ENCODE data around the gene MEX3D.

MEX3D gene

DNA sequence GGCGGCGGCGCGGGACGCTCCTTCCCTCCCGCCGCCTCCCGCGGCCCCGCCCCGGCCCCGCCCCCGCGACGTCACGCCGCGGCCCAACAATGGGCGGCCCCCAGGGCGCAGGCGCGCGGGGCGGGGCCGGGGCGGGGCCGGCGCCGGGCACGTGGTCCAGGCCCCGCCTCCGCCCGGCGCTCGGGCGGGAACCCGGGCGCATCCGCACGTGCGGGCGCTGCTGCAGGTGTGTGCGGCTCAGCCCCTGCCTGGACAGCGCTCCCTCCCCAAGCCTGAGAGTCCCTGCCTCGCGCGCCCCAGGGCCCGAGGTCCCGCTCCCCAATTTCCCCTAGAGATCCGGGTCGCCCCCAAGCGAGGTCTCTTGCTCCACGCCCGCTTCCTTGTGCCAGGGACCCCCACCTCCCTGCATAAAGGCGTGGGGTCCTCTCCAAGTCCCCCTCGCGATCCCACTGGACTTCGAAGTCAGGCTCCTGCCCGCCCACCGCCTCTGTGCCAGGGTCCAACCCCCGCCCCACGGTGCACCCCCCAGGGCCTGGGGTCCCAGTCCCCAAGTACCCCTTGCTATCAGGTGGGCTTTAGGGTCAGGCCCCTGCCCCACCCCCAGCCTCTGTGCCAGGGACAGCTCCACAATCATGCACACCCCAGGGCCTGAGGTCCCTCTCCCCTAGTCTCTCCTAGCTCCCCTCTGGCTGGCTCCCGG lies at the start of gene MEX3D (continued):
- TF ChIP-seq, protein P1, sequence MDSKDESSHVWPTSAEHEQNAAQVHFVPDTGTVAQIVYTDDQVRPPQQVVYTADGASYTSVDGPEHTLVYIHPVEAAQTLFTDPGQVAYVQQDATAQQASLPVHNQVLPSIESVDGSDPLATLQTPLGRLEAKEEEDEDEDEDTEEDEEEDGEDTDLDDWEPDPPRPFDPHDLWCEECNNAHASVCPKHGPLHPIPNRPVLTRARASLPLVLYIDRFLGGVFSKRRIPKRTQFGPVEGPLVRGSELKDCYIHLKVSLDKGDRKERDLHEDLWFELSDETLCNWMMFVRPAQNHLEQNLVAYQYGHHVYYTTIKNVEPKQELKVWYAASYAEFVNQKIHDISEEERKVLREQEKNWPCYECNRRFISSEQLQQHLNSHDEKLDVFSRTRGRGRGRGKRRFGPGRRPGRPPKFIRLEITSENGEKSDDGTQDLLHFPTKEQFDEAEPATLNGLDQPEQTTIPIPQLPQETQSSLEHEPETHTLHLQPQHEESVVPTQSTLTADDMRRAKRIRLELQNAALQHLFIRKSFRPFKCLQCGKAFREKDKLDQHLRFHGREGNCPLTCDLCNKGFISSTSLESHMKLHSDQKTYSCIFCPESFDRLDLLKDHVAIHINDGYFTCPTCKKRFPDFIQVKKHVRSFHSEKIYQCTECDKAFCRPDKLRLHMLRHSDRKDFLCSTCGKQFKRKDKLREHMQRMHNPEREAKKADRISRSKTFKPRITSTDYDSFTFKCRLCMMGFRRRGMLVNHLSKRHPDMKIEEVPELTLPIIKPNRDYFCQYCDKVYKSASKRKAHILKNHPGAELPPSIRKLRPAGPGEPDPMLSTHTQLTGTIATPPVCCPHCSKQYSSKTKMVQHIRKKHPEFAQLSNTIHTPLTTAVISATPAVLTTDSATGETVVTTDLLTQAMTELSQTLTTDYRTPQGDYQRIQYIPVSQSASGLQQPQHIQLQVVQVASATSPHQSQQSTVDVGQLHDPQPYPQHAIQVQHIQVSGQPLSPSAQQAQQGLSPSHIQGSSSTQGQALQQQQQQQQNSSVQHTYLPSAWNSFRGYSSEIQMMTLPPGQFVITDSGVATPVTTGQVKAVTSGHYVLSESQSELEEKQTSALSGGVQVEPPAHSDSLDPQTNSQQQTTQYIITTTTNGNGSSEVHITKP (tag by site-specific recombination; IDR thresholded peaks at IDR 0.05): no peak
- TF ChIP-seq, protein P2, sequence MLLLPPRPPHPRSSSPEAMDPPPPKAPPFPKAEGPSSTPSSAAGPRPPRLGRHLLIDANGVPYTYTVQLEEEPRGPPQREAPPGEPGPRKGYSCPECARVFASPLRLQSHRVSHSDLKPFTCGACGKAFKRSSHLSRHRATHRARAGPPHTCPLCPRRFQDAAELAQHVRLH (tag by site-specific recombination; IDR thresholded peaks at IDR 0.05): no peak
- no peak for TF ChIP-seq ZNF433 (tag by site-specific recombination; IDR thresholded peaks at IDR 0.05; ENCODE audit: low read depth)
- no peak for TF ChIP-seq ZNF548 (tag by site-specific recombination; IDR thresholded peaks at IDR 0.05)
- TF ChIP-seq ZNF529 (tag by site-specific recombination; IDR thresholded peaks at IDR 0.05; ENCODE audit: insufficient replicate concordance): no peak
- no peak for TF ChIP-seq IKZF3 (tag by site-specific recombination; IDR thresholded peaks at IDR 0.05)
- TF ChIP-seq ZNF404 (tag by site-specific recombination; IDR thresholded peaks at IDR 0.05): no peak
- TF ChIP-seq ZSCAN30 (tag by site-specific recombination; IDR thresholded peaks at IDR 0.05): peak; percentile 41; the same call in 1 of the 2 replicates
- TF ChIP-seq, protein P3, sequence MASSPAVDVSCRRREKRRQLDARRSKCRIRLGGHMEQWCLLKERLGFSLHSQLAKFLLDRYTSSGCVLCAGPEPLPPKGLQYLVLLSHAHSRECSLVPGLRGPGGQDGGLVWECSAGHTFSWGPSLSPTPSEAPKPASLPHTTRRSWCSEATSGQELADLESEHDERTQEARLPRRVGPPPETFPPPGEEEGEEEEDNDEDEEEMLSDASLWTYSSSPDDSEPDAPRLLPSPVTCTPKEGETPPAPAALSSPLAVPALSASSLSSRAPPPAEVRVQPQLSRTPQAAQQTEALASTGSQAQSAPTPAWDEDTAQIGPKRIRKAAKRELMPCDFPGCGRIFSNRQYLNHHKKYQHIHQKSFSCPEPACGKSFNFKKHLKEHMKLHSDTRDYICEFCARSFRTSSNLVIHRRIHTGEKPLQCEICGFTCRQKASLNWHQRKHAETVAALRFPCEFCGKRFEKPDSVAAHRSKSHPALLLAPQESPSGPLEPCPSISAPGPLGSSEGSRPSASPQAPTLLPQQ (tag by site-specific recombination; IDR thresholded peaks at IDR 0.05): peak; percentile 78
- no peak for TF ChIP-seq HOXA7 (CRISPR knock-in tag; IDR thresholded peaks at IDR 0.05; ENCODE audit: borderline replicate concordance)
- TF ChIP-seq ZNF274 (IDR thresholded peaks at IDR 0.05; ENCODE audit: low read length): no peak
- TF ChIP-seq ZNF274 (tag by site-specific recombination; IDR thresholded peaks at IDR 0.05; ENCODE audit: borderline replicate concordance): no peak
- TF ChIP-seq ZXDB (tag by site-specific recombination; IDR thresholded peaks at IDR 0.05): peak; percentile 65
- no peak for TF ChIP-seq ZNF664 (tag by site-specific recombination; IDR thresholded peaks at IDR 0.05)

DNA sequence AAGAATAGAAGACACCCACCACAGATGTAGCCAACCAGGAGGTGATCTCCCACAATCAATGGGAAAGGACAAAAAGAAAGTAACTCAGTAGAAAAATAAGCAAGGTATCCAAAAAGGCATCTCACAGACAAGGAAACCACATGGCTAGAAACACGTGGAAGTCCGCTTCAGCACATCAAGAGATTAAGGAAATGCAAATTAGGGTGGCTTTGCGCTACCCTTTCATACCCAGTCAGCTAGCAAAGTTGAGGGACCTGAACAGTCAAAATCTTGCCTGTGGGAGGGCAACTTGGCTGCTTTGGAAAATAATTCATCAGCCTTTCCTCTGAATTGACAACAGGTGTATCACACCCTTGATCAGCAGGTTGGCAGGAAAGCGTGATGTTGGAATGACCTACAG lies 48.8 kb upstream of the MEX3D start:
- no peak overlapping the region for H3K27ac ChIP-seq (ENCODE audit: extremely low read depth, low read depth, low read length)
- POLR2A ChIA-PET: no interaction called here
- TF ChIP-seq SCRT2 (tag by site-specific recombination; IDR thresholded peaks at IDR 0.05) (peak; percentile 57; the same call in 1 of the 2 replicates), ZNF776 (tag by site-specific recombination; IDR thresholded peaks at IDR 0.05; ENCODE audit: borderline replicate concordance) (no peak), ZNF561 (tag by site-specific recombination; IDR thresholded peaks at IDR 0.05; ENCODE audit: borderline replicate concordance) (no peak), PRDM1 (tag by site-specific recombination; IDR thresholded peaks at IDR 0.05) (no peak), ZNF560 (tag by site-specific recombination; IDR thresholded peaks at IDR 0.05; ENCODE audit: borderline replicate concordance) (no peak), ZNF146 (tag by site-specific recombination; IDR thresholded peaks at IDR 0.05) (no peak), ZNF544 (tag by site-specific recombination; IDR thresholded peaks at IDR 0.05) (no peak), ZNF24 (tag by site-specific recombination; IDR thresholded peaks at IDR 0.05) (no peak)
- H3K4me3 ChIP-seq (ENCODE audit: low read depth, low read length): no peak overlapping the region
- no peaks in the 10 kb centered on the region for H3K9me3 ChIP-seq (ENCODE audit: control insufficient read depth, insufficient read depth, low read depth, low read length)
- CTCF ChIA-PET: interaction anchor here (0.6 to 1.3 kb wide), 4 partner anchors 11 to 210 kb away, joined by 3 to 6 read pairs (median 4); partner anchors contain the start of gene UQCR11
- peaks cover 11 to 93% of the 10 kb centered on the region in 2 experiments; a peak in 2 of 3 replicates for H3K36me3 ChIP-seq (ENCODE audit: control insufficient read depth in 2 of 2, insufficient read depth in 1 of 2, low read length in 2 of 2)
- H3K4me1 ChIP-seq (ENCODE audit: control insufficient read depth, insufficient read depth, low read length): no peaks in the 10 kb centered on the region
